HepG2 (cell line): ENCODE data around the gene ZNF225. TPM values are rescaled to one million over a fixed set of nuclear protein-coding genes. Genes with fewer than 3 reads are reported as not detected.

Source experiments
- DZIP1 ChIP-seq: sonication (generic); formaldehyde crosslinking; IDR thresholded peaks from 2 replicates; pipeline ENCODE4 v1.5.0; 2020; ENCODE audit warnings: mild to moderate bottlenecking, missing genetic modification reagents
- HMG20A ChIP-seq: IDR thresholded peaks from 2 replicates; pipeline ENCODE4 v1.6.1; 2016; ENCODE audit warnings: borderline replicate concordance
- MAZ ChIP-seq, 2 experiments: sonication (generic) in 1 of 2; formaldehyde crosslinking in 1 of 2; IDR thresholded peaks; 2 replicates each; pipeline versions ENCODE4 v1.5.0 to v1.6.1; 2012 to 2020; ENCODE audit warnings: low read depth in 2 of 2, mild to moderate bottlenecking in 2 of 2, borderline replicate concordance in 1 of 2, improper control_type of control experiment in 1 of 2, low read length in 1 of 2, missing genetic modification reagents in 1 of 2, moderate library complexity in 1 of 2
- TMF1 ChIP-seq: sonication (generic); formaldehyde crosslinking; IDR thresholded peaks from 2 replicates; pipeline ENCODE4 v1.8.1; 2022; ENCODE audit warnings: low read depth, missing genetic modification reagents
- ZNF407 ChIP-seq: sonication (generic); formaldehyde crosslinking; IDR thresholded peaks from one replicate; pipeline ENCODE4 v1.5.1; 2020; ENCODE audit warnings: mild to moderate bottlenecking, missing genetic modification reagents; ENCODE audit errors: not compliant biosample characterization
- ZNF670 ChIP-seq: sonication (generic); formaldehyde crosslinking; IDR thresholded peaks from 2 replicates; pipeline ENCODE4 v1.8.0; 2022; ENCODE audit warnings: mild to moderate bottlenecking, missing genetic modification reagents, borderline replicate concordance
- polyA plus RNA-seq, 8 experiments: library from polyadenylated mRNA; depleted of rRNA in 3 of 8; stranded (reverse) in 7 of 8; unstranded in 1 of 8; fragments of >200 nt; fragmentation: Illumina TruSeq in 4 of 8; extraction: Trizol in 4 of 8; gene quantifications; 2 replicates each; pipeline versions ENCODE4 v1.2.1 to v1.2.3, GENCODE V29; 2011 to 2016; ENCODE audit warnings: low read depth in 4 of 8, missing spikeins in 1 of 8, mixed read lengths in 1 of 8; ENCODE audit not compliant: insufficient read depth in 1 of 8
- total RNA-seq, 5 experiments: library from RNA; depleted of rRNA; stranded (reverse); fragments of >200 nt; fragmentation: Illumina TruSeq; extraction: Trizol; gene quantifications; 2 replicates each; pipeline ENCODE4 v1.2.3, GENCODE V29; 2016; ENCODE audit warnings: low read depth in 1 of 5
- TF ChIP-seq, protein P1 (sequence below): sonication (generic); formaldehyde crosslinking; IDR thresholded peaks from 2 replicates; pipeline ENCODE4 v1.5.1; 2020; ENCODE audit warnings: mild to moderate bottlenecking, moderate library complexity, missing genetic modification reagents
- TF ChIP-seq, protein P2 (sequence below): sonication (generic); formaldehyde crosslinking; IDR thresholded peaks from 2 replicates; pipeline ENCODE4 v1.4.0; 2020; ENCODE audit warnings: mild to moderate bottlenecking, missing genetic modification reagents

ZNF225 gene
- total and polyA plus RNA-seq, 2 of the 13 experiments (the other 11 are each of a cell fraction or from before 2014, with no cell fraction given), result 0.87 to 3.3 TPM

GRCh38 chr19:44093931-44094765 lies 19.1 kb upstream of the ZNF225 start, which contains the start of gene ZNF224 (continued):
- TF ChIP-seq DZIP1 (CRISPR knock-in tag), result no peak
- no peak for TF ChIP-seq ZNF670 (CRISPR knock-in tag)
- TF ChIP-seq, protein P1, sequence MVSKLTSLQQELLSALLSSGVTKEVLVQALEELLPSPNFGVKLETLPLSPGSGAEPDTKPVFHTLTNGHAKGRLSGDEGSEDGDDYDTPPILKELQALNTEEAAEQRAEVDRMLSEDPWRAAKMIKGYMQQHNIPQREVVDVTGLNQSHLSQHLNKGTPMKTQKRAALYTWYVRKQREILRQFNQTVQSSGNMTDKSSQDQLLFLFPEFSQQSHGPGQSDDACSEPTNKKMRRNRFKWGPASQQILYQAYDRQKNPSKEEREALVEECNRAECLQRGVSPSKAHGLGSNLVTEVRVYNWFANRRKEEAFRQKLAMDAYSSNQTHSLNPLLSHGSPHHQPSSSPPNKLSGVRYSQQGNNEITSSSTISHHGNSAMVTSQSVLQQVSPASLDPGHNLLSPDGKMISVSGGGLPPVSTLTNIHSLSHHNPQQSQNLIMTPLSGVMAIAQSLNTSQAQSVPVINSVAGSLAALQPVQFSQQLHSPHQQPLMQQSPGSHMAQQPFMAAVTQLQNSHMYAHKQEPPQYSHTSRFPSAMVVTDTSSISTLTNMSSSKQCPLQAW, result peak; percentile 82
- TF ChIP-seq, protein P2, sequence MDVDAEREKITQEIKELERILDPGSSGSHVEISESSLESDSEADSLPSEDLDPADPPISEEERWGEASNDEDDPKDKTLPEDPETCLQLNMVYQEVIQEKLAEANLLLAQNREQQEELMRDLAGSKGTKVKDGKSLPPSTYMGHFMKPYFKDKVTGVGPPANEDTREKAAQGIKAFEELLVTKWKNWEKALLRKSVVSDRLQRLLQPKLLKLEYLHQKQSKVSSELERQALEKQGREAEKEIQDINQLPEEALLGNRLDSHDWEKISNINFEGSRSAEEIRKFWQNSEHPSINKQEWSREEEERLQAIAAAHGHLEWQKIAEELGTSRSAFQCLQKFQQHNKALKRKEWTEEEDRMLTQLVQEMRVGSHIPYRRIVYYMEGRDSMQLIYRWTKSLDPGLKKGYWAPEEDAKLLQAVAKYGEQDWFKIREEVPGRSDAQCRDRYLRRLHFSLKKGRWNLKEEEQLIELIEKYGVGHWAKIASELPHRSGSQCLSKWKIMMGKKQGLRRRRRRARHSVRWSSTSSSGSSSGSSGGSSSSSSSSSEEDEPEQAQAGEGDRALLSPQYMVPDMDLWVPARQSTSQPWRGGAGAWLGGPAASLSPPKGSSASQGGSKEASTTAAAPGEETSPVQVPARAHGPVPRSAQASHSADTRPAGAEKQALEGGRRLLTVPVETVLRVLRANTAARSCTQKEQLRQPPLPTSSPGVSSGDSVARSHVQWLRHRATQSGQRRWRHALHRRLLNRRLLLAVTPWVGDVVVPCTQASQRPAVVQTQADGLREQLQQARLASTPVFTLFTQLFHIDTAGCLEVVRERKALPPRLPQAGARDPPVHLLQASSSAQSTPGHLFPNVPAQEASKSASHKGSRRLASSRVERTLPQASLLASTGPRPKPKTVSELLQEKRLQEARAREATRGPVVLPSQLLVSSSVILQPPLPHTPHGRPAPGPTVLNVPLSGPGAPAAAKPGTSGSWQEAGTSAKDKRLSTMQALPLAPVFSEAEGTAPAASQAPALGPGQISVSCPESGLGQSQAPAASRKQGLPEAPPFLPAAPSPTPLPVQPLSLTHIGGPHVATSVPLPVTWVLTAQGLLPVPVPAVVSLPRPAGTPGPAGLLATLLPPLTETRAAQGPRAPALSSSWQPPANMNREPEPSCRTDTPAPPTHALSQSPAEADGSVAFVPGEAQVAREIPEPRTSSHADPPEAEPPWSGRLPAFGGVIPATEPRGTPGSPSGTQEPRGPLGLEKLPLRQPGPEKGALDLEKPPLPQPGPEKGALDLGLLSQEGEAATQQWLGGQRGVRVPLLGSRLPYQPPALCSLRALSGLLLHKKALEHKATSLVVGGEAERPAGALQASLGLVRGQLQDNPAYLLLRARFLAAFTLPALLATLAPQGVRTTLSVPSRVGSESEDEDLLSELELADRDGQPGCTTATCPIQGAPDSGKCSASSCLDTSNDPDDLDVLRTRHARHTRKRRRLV (CRISPR knock-in tag), result 0 out of 2 replicates have a peak, but pooled peaks have one; percentile 52
- 0 out of 2 replicates have a peak, but pooled peaks have one; percentile 40 for TF ChIP-seq TMF1 (CRISPR knock-in tag)
- no peak; the same call in 1 of the 2 replicates for TF ChIP-seq MAZ (IDR thresholded peaks at IDR 0.05; ENCODE audit: borderline replicate concordance, low read depth, low read length)
- no peak for TF ChIP-seq MAZ (CRISPR knock-in tag; IDR thresholded peaks at IDR 0.05; ENCODE audit: low read depth)
- TF ChIP-seq ZNF407 (CRISPR knock-in tag), result peak; percentile 23
- TF ChIP-seq HMG20A (CRISPR knock-in tag), result no peak
